Measurements from ENCODE around the gene CUX1. TPM values are rescaled to one million over a fixed set of nuclear protein-coding genes. Genes with fewer than 3 reads are reported as not detected.

Gene CUX1
- total RNA-seq, 4 donors from 2014 or later: 56.9 to 124 (median 93.2) TPM

DNA sequence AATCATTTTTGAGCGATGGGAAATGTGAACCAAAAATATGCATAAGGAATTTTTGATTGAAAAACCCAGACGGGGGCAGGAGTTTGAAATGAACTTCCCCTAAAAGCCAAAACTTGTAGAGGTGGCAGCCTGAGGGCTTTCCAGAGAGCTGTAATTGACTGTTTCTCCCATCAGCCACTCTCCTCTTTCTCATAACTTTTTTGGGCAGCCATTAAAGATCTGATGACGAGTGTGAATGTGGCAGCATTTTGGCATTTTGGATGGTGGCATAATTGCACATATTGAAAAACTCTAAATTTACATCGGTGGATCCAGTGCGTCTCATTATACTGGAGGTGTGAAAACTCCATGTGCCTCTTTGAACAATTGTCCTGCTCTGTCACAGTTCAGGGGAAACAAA lies 159.0 kb downstream of the CUX1 start:
- 80 to 89% methylated on average over 5 of the region's 5 CpGs for WGBS, 2 donors (ENCODE audit: low coverage in 1 of 2)
- no peak for TF ChIP-seq EP300 (IDR thresholded peaks at IDR 0.05; ENCODE audit: low read depth)
- TF ChIP-seq, protein P1, sequence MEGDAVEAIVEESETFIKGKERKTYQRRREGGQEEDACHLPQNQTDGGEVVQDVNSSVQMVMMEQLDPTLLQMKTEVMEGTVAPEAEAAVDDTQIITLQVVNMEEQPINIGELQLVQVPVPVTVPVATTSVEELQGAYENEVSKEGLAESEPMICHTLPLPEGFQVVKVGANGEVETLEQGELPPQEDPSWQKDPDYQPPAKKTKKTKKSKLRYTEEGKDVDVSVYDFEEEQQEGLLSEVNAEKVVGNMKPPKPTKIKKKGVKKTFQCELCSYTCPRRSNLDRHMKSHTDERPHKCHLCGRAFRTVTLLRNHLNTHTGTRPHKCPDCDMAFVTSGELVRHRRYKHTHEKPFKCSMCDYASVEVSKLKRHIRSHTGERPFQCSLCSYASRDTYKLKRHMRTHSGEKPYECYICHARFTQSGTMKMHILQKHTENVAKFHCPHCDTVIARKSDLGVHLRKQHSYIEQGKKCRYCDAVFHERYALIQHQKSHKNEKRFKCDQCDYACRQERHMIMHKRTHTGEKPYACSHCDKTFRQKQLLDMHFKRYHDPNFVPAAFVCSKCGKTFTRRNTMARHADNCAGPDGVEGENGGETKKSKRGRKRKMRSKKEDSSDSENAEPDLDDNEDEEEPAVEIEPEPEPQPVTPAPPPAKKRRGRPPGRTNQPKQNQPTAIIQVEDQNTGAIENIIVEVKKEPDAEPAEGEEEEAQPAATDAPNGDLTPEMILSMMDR (IDR thresholded peaks at IDR 0.05): no peak
- TF ChIP-seq POLR2A (IDR thresholded peaks at IDR 0.05): no peak
- TF ChIP-seq POLR2AphosphoS5 (IDR thresholded peaks at IDR 0.05): no peak
- in situ Hi-C loops (cut with MboI; ENCODE audit: low pct_ligation_motif_present in 1 of 4, low pct_unique_long_range_greater_than_20kb in 1 of 4, low sequenced_read_pairs in 3 of 4): no loop called here
- H3K9me3 ChIP-seq: no peaks in the 10 kb centered on the region
- no peak for DNase-seq
- no peaks in the 10 kb centered on the region for H3K27me3 ChIP-seq
- intact Hi-C loops (cut with DNase I; ENCODE audit: low total_unique reads): no loop called here
- no peak overlapping the region for H3K27ac ChIP-seq
- no peaks in the 10 kb centered on the region for H3K36me3 ChIP-seq
- H3K4me1 ChIP-seq: peaks cover 0 to 8% (median 3%) of the 10 kb centered on the region in 4 donors
- H3K4me3 ChIP-seq: no peak overlapping the region

DNA sequence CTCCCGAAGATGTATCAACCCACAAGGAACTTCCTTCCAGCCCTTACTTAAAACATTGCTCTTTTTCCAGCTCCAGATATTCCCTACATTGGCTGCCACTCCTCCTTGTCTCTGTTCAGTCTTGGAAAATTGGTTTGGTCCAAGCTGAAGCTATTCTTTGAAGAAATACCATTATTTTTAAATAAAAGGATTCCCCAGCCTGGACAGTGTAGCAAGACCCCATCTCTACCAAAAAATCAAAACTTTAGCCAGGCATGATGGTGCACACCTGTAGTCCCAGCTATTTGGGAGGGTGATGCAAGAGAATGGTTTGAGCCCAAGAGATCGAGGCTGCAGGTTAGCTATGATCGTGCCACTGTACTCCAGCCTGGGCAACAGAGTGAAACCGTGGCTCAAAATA lies 159.8 kb downstream of the CUX1 start:
- TF ChIP-seq, protein P1 (IDR thresholded peaks at IDR 0.05): no peak
- TF ChIP-seq POLR2AphosphoS5 (IDR thresholded peaks at IDR 0.05) (no peak), POLR2A (IDR thresholded peaks at IDR 0.05) (no peak), EP300 (IDR thresholded peaks at IDR 0.05; ENCODE audit: low read depth) (no peak)
- H3K4me1 ChIP-seq: peaks cover 0 to 11% (median 5%) of the 10 kb centered on the region in 4 donors
- no peak overlapping the region for H3K27ac ChIP-seq
- 87 to 97% methylated on average over 3 to 4 of the region's 4 CpGs for WGBS, 2 donors (ENCODE audit: low coverage in 1 of 2)
- DNase-seq: no peak
- no peaks in the 10 kb centered on the region for H3K27me3 ChIP-seq
- H3K4me3 ChIP-seq: no peak overlapping the region
- intact Hi-C loops (cut with DNase I; ENCODE audit: low total_unique reads) (no loop called here), in situ Hi-C loops (cut with MboI; ENCODE audit: low pct_ligation_motif_present in 1 of 4, low pct_unique_long_range_greater_than_20kb in 1 of 4, low sequenced_read_pairs in 3 of 4) (no loop called here)
- H3K9me3 ChIP-seq: no peaks in the 10 kb centered on the region
- no peaks in the 10 kb centered on the region for H3K36me3 ChIP-seq

DNA sequence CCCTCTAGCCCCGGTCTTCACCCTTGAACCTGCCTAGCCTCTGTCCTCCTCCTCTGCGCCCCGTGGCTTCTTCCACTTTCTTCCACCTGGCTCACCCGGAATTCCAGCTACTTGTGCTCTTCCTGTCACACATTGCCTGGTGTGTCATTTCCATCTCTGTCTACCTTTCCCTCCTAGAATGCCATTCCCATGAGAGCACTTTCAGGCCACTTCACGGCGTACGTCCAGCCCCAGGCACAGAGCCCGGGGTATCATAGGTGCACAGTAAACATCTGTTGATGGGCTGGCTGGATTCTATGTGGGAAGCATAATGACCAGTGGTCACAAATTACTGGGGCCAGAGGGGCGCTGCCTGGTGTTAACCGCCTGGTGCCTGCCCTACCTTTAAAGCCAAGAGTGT lies 161.3 kb downstream of the CUX1 start:
- 93 to 100% methylated on average over 4 to 10 of the region's 10 CpGs for WGBS, 2 donors (ENCODE audit: low coverage in 1 of 2)
- Histone ChIP-seq H3K4me1 (peaks cover 0 to 13% (median 10%) of the 10 kb centered on the region in 4 donors), H3K9me3 (no peaks in the 10 kb centered on the region), H3K36me3 (no peaks in the 10 kb centered on the region), H3K4me3 (no peak overlapping the region), H3K27ac (no peak overlapping the region), H3K27me3 (no peaks in the 10 kb centered on the region)
- no peak for DNase-seq
- in situ Hi-C loops (cut with MboI; ENCODE audit: low pct_ligation_motif_present in 1 of 4, low pct_unique_long_range_greater_than_20kb in 1 of 4, low sequenced_read_pairs in 3 of 4): no loop called here
- TF ChIP-seq POLR2AphosphoS5 (IDR thresholded peaks at IDR 0.05): no peak
- TF ChIP-seq, protein P1 (IDR thresholded peaks at IDR 0.05): no peak
- TF ChIP-seq POLR2A (IDR thresholded peaks at IDR 0.05): no peak
- TF ChIP-seq EP300 (IDR thresholded peaks at IDR 0.05; ENCODE audit: low read depth): no peak
- intact Hi-C loops (cut with DNase I; ENCODE audit: low total_unique reads): no loop called here

DNA sequence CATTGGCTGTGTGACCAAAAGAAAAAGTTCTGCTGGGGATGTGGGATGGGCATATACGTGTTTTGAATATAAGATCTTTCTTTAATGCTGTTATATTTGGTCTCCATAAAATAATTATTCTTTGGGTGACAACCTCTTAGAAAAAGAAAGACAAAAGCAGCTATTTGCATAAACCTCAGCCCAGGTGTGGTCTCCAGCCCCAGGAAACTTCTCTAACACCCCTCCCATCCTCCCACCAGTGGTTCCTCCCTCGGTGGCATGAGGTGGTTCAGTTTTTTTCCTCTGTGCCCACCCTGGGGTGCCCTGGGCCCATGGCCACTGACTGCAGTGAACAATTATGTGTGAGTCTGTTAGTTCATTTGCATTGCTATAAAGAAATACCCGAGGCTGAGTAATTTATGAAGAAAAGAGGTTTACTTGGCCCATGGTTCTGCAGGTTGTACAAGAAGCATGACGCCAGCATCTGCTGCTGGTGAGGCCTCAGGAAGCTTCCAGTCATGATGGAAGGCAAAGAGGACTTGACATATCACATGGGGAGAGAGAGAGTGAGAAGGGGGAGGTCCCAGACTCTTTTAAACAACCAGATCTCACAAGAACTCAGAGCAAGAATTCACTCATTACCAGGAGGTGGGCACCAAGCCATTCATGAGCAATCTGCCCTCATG lies 165.9 kb downstream of the CUX1 start:
- in situ Hi-C loops (cut with MboI; ENCODE audit: low pct_ligation_motif_present in 1 of 4, low pct_unique_long_range_greater_than_20kb in 1 of 4, low sequenced_read_pairs in 3 of 4) (no loop called here), intact Hi-C loops (cut with DNase I; ENCODE audit: low total_unique reads) (no loop called here)
- DNase-seq: no peak
- H3K4me3 ChIP-seq: no peak overlapping the region
- TF ChIP-seq POLR2A (IDR thresholded peaks at IDR 0.05): no peak
- TF ChIP-seq POLR2AphosphoS5 (IDR thresholded peaks at IDR 0.05): no peak
- no peak for TF ChIP-seq EP300 (IDR thresholded peaks at IDR 0.05; ENCODE audit: low read depth)
- TF ChIP-seq, protein P1 (IDR thresholded peaks at IDR 0.05): no peak
- no peaks in the 10 kb centered on the region for H3K27me3 ChIP-seq
- H3K36me3 ChIP-seq: no peaks in the 10 kb centered on the region
- H3K9me3 ChIP-seq: no peaks in the 10 kb centered on the region
- 80 to 88% methylated on average over 2 to 4 of the region's 4 CpGs for WGBS, 2 donors (ENCODE audit: low coverage in 1 of 2)
- peaks cover 0 to 24% (median 7%) of the 10 kb centered on the region in 4 donors for H3K4me1 ChIP-seq
- peak overlapping the region; percentile 4 to 60 (median 56) for H3K27ac ChIP-seq
